ENCODE results near the gene MATN4. TPM values are rescaled to one million over a fixed set of nuclear protein-coding genes. Genes with fewer than 3 reads are reported as not detected.

MATN4 gene
- total and polyA plus RNA-seq, 2 experiments from 2014 or later, result 3.3 to 5.1 TPM

DNA sequence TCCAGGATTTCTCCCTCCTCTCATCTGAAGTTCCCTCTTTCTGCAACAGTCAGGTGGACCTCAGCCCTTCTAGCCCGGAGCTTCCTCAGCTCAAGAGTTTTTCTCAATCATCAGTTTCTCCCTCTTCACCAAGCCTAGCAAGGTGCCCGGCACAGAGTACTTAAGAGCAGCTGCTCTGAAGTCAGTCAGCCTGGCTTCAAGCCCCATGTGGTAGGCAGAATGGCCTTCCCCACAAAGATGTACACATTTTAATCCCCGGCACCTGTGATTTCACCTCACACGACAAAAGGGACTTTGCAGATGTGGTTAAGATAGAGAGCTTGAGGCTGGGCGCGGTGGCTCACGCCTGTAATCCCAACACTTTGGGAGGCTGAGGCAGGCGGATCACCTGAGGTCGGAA is 16.6 kb downstream of the MATN4 start:
- Histone ChIP-seq H2AFZ (no peak overlapping the region), H3K27ac (ENCODE audit: low read depth) (no peak overlapping the region), H3K4me1 (ENCODE audit: insufficient read depth) (0 out of 2 replicates have a peak, but pooled peaks cover 2% of the 10 kb centered on the region), H3K4me3 (no peak overlapping the region), H3K9me2 (ENCODE audit: insufficient read depth) (no peaks in the 10 kb centered on the region), H3F3A (replicated peaks; ENCODE audit: low read depth) (0 out of 2 replicates have a peak, but pooled peaks cover 4% of the 10 kb centered on the region), H3K27me3 (ENCODE audit: insufficient read depth) (peaks cover 42% of the 10 kb centered on the region), H3K79me2 (replicated peaks; ENCODE audit: insufficient read depth) (no peaks in the 10 kb centered on the region), H4K20me1 (replicated peaks; ENCODE audit: insufficient read depth) (no peaks in the 10 kb centered on the region), H3K4me2 (no peak overlapping the region), H3K36me3 (ENCODE audit: insufficient read depth) (no peaks in the 10 kb centered on the region; the same call in 1 of the 2 replicates)
- no peak for DNase-seq (ENCODE audit: low spot score)
- Mint-ChIP-seq H3K4me1 (peaks cover 10% of the 10 kb centered on the region), H3K4me3 (no peak overlapping the region), H3K9me3 (peaks cover 24% of the 10 kb centered on the region), H3K36me3 (ENCODE audit: low read depth) (peaks cover 19% of the 10 kb centered on the region; the same call in 2 of the 3 replicates), H3K27ac (no peak overlapping the region), H3K27me3 (ENCODE audit: insufficient read depth, low read depth, poor library complexity) (peaks cover 30% of the 10 kb centered on the region)
- ATAC-seq, result no peak
- TF ChIP-seq EZH2 (IDR thresholded peaks at IDR 0.05; ENCODE audit: low read depth, unreplicated experiment), result no peak
- no peak for TF ChIP-seq POLR2AphosphoS5 (IDR thresholded peaks at IDR 0.05; ENCODE audit: low read depth)
- TF ChIP-seq, protein P1, sequence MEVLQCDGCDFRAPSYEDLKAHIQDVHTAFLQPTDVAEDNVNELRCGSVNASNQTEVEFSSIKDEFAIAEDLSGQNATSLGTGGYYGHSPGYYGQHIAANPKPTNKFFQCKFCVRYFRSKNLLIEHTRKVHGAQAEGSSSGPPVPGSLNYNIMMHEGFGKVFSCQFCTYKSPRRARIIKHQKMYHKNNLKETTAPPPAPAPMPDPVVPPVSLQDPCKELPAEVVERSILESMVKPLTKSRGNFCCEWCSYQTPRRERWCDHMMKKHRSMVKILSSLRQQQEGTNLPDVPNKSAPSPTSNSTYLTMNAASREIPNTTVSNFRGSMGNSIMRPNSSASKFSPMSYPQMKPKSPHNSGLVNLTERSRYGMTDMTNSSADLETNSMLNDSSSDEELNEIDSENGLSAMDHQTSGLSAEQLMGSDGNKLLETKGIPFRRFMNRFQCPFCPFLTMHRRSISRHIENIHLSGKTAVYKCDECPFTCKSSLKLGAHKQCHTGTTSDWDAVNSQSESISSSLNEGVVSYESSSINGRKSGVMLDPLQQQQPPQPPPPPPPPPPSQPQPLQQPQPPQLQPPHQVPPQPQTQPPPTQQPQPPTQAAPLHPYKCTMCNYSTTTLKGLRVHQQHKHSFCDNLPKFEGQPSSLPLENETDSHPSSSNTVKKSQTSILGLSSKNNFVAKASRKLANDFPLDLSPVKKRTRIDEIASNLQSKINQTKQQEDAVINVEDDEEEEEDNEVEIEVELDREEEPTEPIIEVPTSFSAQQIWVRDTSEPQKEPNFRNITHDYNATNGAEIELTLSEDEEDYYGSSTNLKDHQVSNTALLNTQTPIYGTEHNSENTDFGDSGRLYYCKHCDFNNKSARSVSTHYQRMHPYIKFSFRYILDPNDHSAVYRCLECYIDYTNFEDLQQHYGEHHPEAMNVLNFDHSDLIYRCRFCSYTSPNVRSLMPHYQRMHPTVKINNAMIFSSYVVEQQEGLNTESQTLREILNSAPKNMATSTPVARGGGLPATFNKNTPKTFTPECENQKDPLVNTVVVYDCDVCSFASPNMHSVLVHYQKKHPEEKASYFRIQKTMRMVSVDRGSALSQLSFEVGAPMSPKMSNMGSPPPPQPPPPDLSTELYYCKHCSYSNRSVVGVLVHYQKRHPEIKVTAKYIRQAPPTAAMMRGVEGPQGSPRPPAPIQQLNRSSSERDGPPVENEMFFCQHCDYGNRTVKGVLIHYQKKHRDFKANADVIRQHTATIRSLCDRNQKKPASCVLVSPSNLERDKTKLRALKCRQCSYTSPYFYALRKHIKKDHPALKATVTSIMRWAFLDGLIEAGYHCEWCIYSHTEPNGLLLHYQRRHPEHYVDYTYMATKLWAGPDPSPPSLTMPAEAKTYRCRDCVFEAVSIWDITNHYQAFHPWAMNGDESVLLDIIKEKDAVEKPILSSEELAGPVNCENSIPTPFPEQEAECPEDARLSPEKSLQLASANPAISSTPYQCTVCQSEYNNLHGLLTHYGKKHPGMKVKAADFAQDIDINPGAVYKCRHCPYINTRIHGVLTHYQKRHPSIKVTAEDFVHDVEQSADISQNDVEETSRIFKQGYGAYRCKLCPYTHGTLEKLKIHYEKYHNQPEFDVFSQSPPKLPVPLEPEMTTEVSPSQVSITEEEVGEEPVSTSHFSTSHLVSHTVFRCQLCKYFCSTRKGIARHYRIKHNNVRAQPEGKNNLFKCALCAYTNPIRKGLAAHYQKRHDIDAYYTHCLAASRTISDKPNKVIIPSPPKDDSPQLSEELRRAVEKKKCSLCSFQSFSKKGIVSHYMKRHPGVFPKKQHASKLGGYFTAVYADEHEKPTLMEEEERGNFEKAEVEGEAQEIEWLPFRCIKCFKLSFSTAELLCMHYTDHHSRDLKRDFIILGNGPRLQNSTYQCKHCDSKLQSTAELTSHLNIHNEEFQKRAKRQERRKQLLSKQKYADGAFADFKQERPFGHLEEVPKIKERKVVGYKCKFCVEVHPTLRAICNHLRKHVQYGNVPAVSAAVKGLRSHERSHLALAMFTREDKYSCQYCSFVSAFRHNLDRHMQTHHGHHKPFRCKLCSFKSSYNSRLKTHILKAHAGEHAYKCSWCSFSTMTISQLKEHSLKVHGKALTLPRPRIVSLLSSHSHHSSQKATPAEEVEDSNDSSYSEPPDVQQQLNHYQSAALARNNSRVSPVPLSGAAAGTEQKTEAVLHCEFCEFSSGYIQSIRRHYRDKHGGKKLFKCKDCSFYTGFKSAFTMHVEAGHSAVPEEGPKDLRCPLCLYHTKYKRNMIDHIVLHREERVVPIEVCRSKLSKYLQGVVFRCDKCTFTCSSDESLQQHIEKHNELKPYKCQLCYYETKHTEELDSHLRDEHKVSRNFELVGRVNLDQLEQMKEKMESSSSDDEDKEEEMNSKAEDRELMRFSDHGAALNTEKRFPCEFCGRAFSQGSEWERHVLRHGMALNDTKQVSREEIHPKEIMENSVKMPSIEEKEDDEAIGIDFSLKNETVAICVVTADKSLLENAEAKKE (CRISPR knock-in tag; IDR thresholded peaks at IDR 0.05), result no peak
- no peak for TF ChIP-seq ZNF114 (CRISPR knock-in tag; IDR thresholded peaks at IDR 0.05)

DNA sequence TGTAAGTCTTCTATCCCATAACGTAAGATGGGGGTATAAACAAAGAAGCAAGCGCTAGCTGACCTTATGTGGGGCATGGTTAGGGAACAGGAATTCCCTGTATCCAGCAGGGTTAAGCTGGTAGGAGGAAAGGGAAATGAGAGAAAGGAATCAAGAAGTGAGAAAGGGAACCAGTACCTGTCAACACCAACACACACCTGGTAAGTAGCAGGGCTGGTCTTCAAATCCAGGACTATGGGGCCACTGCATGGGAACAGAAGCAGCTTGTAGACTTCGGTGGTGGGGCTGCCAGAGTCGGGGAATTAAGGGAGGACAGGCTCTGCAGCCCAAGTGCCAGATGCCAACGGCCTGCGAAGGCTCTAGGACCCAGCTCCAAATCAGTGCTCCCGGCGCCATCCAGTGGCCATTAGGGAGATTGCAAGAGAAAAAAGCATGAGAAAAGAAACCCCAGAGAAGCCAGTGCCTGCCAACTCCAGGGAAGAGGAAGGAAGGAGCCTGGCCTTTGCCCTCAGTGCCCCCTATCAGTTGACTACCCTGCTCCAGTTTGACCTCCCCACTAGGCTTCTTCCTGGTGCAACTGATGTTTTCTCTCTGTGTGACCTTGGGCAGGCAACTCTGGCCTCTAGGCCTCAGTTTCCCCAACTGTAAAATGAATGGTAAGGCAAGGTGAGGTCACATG is 17.3 kb downstream of the MATN4 start:
- Histone ChIP-seq H3K9me2 (ENCODE audit: insufficient read depth) (no peaks in the 10 kb centered on the region), H3F3A (replicated peaks; ENCODE audit: low read depth) (0 out of 2 replicates have a peak, but pooled peaks cover 4% of the 10 kb centered on the region), H3K4me2 (no peak overlapping the region), H3K4me1 (ENCODE audit: insufficient read depth) (0 out of 2 replicates have a peak, but pooled peaks cover 2% of the 10 kb centered on the region), H3K27ac (ENCODE audit: low read depth) (no peak overlapping the region), H4K20me1 (replicated peaks; ENCODE audit: insufficient read depth) (no peaks in the 10 kb centered on the region), H2AFZ (peak overlapping the region; percentile 53), H3K4me3 (no peak overlapping the region), H3K79me2 (replicated peaks; ENCODE audit: insufficient read depth) (no peaks in the 10 kb centered on the region), H3K27me3 (ENCODE audit: insufficient read depth) (peaks cover 42% of the 10 kb centered on the region), H3K36me3 (ENCODE audit: insufficient read depth) (no peaks in the 10 kb centered on the region; the same call in 1 of the 2 replicates)
- H3K9me3 Mint-ChIP-seq, result peaks cover 20% of the 10 kb centered on the region
- H3K27me3 Mint-ChIP-seq (ENCODE audit: insufficient read depth, low read depth, poor library complexity), result peaks cover 30% of the 10 kb centered on the region
- ATAC-seq (peak; percentile 57), DNase-seq (ENCODE audit: low spot score) (peak; percentile 89)
- H3K27ac Mint-ChIP-seq, result no peak overlapping the region
- peaks cover 10% of the 10 kb centered on the region for H3K4me1 Mint-ChIP-seq
- H3K36me3 Mint-ChIP-seq (ENCODE audit: low read depth), result peaks cover 16% of the 10 kb centered on the region; the same call in 2 of the 3 replicates
- H3K4me3 Mint-ChIP-seq, result no peak overlapping the region
- TF ChIP-seq, protein P2, sequence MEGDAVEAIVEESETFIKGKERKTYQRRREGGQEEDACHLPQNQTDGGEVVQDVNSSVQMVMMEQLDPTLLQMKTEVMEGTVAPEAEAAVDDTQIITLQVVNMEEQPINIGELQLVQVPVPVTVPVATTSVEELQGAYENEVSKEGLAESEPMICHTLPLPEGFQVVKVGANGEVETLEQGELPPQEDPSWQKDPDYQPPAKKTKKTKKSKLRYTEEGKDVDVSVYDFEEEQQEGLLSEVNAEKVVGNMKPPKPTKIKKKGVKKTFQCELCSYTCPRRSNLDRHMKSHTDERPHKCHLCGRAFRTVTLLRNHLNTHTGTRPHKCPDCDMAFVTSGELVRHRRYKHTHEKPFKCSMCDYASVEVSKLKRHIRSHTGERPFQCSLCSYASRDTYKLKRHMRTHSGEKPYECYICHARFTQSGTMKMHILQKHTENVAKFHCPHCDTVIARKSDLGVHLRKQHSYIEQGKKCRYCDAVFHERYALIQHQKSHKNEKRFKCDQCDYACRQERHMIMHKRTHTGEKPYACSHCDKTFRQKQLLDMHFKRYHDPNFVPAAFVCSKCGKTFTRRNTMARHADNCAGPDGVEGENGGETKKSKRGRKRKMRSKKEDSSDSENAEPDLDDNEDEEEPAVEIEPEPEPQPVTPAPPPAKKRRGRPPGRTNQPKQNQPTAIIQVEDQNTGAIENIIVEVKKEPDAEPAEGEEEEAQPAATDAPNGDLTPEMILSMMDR (conservative IDR thresholded peaks at IDR 0.05; ENCODE audit: low read depth in 2 of 2), result peak; percentile 83 to 89
- TF ChIP-seq, protein P3, sequence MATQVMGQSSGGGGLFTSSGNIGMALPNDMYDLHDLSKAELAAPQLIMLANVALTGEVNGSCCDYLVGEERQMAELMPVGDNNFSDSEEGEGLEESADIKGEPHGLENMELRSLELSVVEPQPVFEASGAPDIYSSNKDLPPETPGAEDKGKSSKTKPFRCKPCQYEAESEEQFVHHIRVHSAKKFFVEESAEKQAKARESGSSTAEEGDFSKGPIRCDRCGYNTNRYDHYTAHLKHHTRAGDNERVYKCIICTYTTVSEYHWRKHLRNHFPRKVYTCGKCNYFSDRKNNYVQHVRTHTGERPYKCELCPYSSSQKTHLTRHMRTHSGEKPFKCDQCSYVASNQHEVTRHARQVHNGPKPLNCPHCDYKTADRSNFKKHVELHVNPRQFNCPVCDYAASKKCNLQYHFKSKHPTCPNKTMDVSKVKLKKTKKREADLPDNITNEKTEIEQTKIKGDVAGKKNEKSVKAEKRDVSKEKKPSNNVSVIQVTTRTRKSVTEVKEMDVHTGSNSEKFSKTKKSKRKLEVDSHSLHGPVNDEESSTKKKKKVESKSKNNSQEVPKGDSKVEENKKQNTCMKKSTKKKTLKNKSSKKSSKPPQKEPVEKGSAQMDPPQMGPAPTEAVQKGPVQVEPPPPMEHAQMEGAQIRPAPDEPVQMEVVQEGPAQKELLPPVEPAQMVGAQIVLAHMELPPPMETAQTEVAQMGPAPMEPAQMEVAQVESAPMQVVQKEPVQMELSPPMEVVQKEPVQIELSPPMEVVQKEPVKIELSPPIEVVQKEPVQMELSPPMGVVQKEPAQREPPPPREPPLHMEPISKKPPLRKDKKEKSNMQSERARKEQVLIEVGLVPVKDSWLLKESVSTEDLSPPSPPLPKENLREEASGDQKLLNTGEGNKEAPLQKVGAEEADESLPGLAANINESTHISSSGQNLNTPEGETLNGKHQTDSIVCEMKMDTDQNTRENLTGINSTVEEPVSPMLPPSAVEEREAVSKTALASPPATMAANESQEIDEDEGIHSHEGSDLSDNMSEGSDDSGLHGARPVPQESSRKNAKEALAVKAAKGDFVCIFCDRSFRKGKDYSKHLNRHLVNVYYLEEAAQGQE (IDR thresholded peaks at IDR 0.05; ENCODE audit: unreplicated experiment), result no peak

Data from GM23338 (cell line).